GM12865 (cell line): ENCODE data around the gene CYTH2.

Source experiments
- DNase-seq: peaks from one replicate; pipeline ENCODE4 v3.0.0; 2010; ENCODE audit warnings: low read depth
- H3K4me3 ChIP-seq: 2 replicates; pipeline ENCODE4 v1.5.1; 2011; ENCODE audit warnings: mild to moderate bottlenecking, low read depth, low read length, control low read depth
- TF ChIP-seq, protein P1 (sequence below): IDR thresholded peaks from 2 replicates; pipeline ENCODE4 v1.5.1; 2011; ENCODE audit warnings: low read length, control low read depth, low read depth, inconsistent platforms; ENCODE audit not compliant: insufficient read depth; ENCODE audit errors: missing control alignments

The CYTH2 gene

DNA sequence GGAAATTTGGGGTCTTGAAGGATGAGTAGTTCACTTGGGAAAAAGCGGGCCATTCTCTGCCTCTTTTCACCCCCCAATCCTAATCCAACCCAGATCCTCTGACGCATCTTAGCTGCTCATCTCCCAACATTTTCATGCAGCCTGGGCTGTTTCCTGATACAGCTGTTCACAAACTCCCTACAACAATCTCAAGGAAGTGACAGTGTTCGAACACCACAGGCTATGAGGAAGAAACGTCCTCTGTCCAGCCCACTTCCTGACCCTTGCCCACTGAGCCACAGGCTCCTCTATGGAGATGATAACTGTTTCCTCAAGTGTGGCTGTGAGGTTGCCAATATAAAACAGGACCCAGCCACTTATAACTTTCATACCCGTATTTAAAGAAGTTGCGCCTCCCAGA, 26.2 kb downstream of the CYTH2 start:
- no peak overlapping the region for H3K4me3 ChIP-seq
- DNase-seq: no peak
- TF ChIP-seq, protein P1, sequence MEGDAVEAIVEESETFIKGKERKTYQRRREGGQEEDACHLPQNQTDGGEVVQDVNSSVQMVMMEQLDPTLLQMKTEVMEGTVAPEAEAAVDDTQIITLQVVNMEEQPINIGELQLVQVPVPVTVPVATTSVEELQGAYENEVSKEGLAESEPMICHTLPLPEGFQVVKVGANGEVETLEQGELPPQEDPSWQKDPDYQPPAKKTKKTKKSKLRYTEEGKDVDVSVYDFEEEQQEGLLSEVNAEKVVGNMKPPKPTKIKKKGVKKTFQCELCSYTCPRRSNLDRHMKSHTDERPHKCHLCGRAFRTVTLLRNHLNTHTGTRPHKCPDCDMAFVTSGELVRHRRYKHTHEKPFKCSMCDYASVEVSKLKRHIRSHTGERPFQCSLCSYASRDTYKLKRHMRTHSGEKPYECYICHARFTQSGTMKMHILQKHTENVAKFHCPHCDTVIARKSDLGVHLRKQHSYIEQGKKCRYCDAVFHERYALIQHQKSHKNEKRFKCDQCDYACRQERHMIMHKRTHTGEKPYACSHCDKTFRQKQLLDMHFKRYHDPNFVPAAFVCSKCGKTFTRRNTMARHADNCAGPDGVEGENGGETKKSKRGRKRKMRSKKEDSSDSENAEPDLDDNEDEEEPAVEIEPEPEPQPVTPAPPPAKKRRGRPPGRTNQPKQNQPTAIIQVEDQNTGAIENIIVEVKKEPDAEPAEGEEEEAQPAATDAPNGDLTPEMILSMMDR: no peak

DNA sequence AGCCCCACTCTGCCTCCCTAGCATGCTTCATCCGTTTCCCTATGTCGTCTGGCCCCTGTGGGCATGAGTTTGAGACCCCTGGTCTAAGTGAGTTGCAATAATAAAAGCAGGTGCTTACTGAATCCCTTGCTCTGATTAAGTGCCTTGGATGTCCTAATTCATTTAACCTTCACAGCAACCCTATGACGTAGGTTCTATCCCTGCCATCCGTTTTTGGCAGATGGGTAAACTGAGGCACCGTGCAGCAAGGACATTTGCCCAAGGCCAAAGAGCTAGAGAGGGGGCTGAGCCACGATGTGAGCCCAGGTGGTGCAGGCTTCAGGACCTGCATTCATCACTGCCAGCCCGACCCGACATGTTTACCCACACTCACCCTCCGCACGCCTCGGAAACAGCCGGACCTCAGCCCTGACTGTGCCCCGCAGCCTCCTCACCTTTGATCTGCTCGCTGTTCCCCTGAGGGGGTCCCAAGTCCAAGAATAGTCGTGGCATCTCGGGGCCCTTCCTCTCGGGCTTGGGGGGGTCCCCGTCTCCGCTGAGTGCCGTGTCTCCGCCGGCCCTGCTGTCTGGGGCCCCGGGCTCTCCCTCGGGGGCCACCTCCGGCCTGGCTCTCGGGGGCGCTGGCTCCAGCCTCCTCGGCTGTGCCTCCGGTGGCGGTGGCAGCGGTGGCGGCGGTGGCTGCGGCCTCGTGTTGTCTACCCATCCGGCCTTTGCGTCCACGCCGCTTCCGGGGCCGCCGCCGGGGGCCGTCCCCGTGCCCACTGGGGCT, 28.0 kb downstream of the CYTH2 start:
- no peak overlapping the region for H3K4me3 ChIP-seq
- no peak for DNase-seq
- TF ChIP-seq, protein P1: no peak

DNA sequence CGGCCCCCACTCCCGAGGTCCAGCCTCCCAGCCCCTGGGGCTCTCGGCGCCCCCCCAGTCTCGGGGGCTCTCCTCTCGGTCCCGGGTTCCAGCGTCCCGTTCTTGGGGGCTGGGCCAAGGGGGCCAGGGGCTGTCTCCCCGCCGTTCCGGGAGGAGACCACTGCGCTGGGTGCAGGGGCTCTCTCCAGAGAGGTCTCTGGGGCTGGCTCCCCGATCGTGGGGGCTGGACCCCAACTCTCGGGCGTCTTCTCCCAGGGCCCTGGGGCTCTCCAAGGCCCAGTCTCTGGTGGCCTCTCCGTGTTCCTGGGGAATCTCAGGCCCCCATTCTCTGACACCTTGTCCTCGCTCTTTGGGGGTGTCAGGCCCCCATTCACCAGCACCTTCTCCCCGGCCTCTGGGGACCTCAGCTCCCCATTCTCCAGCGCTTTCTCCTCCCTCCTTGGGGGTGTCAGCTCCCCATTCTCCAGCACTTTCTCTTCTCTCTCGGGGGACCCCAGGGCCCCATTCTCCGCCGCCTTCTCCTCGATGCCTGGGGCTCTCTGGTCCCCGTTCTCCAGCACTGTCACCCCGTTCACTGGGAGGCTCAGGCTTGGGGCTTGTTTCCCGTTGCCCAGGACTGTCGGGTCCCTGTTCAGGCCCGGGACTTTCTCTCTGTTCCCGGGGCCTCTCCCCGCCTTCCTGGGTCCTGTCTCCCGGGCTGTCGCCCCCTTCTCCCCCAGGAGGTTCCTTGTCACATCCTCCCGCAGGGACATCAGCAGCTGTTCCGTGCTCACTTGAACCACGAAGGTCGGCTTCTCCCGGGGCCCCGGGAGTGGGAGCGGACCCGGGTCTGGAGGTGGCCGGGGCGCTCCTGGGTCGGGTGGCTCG, 28.8 kb downstream of the CYTH2 start:
- no peak overlapping the region for H3K4me3 ChIP-seq
- TF ChIP-seq, protein P1: no peak
- DNase-seq: no peak

DNA sequence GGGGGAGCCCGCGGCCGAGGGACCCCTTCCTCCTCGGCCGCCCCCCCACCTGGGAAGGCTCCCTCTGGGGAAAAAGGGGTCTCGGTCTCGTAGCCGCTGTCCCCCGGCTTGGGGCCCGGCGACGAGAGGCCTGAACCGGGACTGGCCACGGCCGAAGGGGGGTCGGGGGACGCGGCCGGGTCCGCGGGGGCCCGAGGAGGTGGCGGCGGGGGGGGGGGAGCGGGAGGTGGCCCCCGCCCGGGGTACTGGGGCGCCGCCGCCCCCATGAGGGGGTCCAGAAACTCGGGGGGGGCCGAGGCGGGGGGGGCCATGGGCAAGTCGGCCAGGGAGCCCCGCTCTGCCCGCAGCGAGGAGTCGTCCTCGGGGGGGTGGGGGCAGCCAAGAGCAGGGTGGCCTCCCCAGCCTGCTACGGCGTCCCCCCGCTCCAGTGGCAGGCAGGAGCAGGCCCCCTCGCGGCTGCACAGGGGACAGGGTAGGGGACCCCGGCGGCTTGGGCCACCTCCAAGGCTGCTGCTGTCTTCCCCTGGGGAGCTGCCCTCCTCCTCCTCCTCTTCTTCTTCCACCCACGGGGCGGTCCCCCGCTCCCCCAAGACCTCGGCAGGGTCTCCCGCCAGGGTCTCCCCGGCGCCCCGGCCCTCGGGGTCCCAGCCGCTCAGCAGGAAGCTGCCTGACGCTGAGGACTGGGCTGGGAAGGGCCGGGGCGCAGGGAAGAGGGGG, 29.6 kb downstream of the CYTH2 start:
- TF ChIP-seq, protein P1: no peak
- no peak overlapping the region for H3K4me3 ChIP-seq
- DNase-seq: no peak

DNA sequence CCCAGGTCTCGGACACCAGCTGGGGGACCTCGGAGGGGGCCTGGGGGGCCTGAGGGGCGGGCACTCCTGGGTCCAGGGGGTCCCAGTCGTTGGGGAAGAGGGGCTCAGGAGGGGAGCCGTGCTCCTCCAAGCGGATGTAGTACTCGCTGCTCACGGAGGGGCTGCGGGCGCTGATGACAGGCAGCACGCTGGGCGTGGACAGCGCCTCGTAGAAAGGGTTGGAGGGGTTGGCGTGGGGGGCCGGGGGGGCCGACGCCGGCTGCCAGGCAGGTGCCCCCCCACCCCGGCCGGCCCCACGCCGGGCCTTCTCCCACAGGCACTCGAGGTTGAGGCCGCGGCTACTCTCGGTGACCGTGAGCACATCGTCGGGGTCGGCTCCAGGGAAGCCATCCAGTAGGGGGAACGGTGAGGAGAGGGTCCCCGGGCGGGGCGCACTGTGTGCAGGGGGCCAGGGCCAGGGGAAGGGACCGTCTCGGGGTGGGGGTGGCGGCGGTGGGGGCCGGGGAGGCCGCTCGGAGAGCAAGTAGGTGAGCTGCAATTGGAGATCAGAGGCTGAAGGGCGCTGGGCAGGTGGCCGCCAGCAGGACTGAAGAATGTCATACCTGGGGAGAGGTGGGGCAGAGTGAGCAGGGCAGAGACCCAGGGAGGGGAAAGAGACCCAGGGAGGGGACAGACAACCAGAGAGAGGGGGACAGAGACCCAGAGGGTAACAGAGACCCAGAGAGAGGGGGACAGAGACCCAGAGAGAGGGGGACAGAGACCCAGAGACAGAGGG, 30.3 kb downstream of the CYTH2 start:
- TF ChIP-seq, protein P1: no peak
- no peak for DNase-seq
- H3K4me3 ChIP-seq: no peak overlapping the region

DNA sequence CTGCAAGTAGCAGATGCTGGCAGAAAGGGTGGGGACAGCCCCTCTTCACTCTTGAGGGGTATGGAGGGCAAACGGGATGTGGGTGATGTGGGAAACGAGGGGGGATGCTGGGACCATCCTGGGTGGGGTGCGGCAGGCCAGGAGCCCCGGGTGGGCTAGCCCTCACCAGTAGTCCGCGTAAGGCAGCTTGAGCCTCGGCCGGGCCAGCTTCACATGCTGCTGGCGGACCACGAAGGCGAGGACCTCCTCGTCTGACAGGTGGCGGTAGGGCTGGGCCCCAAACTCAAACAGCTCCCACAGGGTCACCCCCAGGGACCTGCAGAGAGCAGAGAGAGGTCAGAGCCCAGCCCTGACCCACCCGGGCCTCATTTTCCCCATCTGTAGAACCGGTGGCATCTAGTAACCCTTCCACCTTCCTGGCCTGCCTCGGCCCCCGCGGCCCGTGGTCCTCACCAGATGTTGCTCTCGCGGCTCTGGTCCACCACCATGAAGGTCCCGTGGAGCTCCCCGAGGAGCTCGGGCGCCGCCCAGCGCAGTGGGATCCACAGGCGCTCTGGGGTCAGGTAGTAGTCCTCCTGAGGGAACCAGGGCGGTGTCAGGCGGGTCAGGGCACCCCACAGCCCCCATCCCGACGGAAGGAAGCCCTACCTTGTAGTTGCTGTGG, 31.8 kb downstream of the CYTH2 start:
- no peak overlapping the region for H3K4me3 ChIP-seq
- TF ChIP-seq, protein P1: no peak

More for the DNA sequence above, 31.8 kb downstream of the CYTH2 start:
- DNase-seq: no peak
